GM12875 (cell line): ENCODE measurements around the gene CCDC9B.
A peak's percentile ranks its signal among the peaks of the same experiment; 100 is the strongest.

Experiments
- H3K4me3 ChIP-seq: one replicate; pipeline ENCODE4 v1.5.1; 2011; ENCODE audit warnings: low read depth, low read length, control low read depth
- CTCF ChIP-seq: IDR thresholded peaks from 2 replicates; pipeline ENCODE4 v1.5.1; 2011; ENCODE audit warnings: low read depth, mild to moderate bottlenecking, control low read depth, inconsistent platforms, low read length, moderate library complexity, borderline replicate concordance; ENCODE audit not compliant: insufficient read depth

CCDC9B gene

GRCh38 chr15:40312370-40313158, 28.2 kb downstream of the CCDC9B start:
- H3K4me3 ChIP-seq: no peak overlapping the region
- TF ChIP-seq CTCF: no peak

GRCh38 chr15:40310993-40311392, 29.7 kb downstream of the CCDC9B start:
- H3K4me3 ChIP-seq: no peak overlapping the region
- TF ChIP-seq CTCF: no peak

GRCh38 chr15:40310001-40310959, 30.5 kb downstream of the CCDC9B start:
- TF ChIP-seq CTCF: peak; percentile 80
- no peak overlapping the region for H3K4me3 ChIP-seq

GRCh38 chr15:40309344-40309862, 31.3 kb downstream of the CCDC9B start:
- no peak overlapping the region for H3K4me3 ChIP-seq

GRCh38 chr15:40307421-40308211, 33.1 kb downstream of the CCDC9B start, which contains the start of gene PLCB2:
Gene PLCB2, minus strand, starts transcription at chr15:40307935. Its CDS starts 263 bp downstream, at chr15:40307672.
- peak within 1 kb of the TSS; percentile 75 for H3K4me3 ChIP-seq
- peak; percentile 68 for TF ChIP-seq CTCF

More at GRCh38 chr15:40309344-40309862, 31.3 kb downstream of the CCDC9B start:
- TF ChIP-seq CTCF: no peak

GRCh38 chr15:40306908-40307307, 33.8 kb downstream of the CCDC9B start:
- no peak for TF ChIP-seq CTCF
- H3K4me3 ChIP-seq: peak overlapping the region; percentile 75
